Measurements from ENCODE around the gene TMEM120A. TPM values are rescaled to one million over a fixed set of nuclear protein-coding genes. Genes with fewer than 3 reads are reported as not detected.

The TMEM120A gene
- total RNA-seq, 1 donor from 2014 or later, result 19.8 TPM

- DNase-seq, result no peak
These were observed 667 bp upstream of the TMEM120A start for GRCh38 chr7:75995052-75995471.

GRCh38 chr7:75993689-75994387 is 557 bp downstream of the TMEM120A start:
- DNase-seq, result no peak

GRCh38 chr7:75992083-75992755 is 2.2 kb downstream of the TMEM120A start:
- no peak for DNase-seq

GRCh38 chr7:75991531-75992082 is 2.8 kb downstream of the TMEM120A start:
- DNase-seq, result no peak

- no peak for DNase-seq
These were observed 4.7 kb downstream of the TMEM120A start for GRCh38 chr7:75989500-75990388.

GRCh38 chr7:75988568-75989499 is 5.6 kb downstream of the TMEM120A start:
- DNase-seq, result no peak

- DNase-seq, result no peak
These were observed 6.4 kb downstream of the TMEM120A start for GRCh38 chr7:75987805-75988567.

- DNase-seq, result no peak
These were observed 7.2 kb downstream of the TMEM120A start for GRCh38 chr7:75987026-75987804.

- no peak for DNase-seq
These were observed 8.1 kb downstream of the TMEM120A start for GRCh38 chr7:75986147-75986781.

GRCh38 chr7:75985518-75986146 is 8.8 kb downstream of the TMEM120A start:
- DNase-seq, result no peak

GRCh38 chr7:75985009-75985517 is 9.3 kb downstream of the TMEM120A start:
- no peak for DNase-seq

- DNase-seq, result no peak
These were observed 10.0 kb downstream of the TMEM120A start for GRCh38 chr7:75984130-75985008.

GRCh38 chr7:75983471-75984129 is 10.8 kb downstream of the TMEM120A start:
- DNase-seq, result no peak

GRCh38 chr7:75982306-75983064 is 11.9 kb downstream of the TMEM120A start:
- DNase-seq, result no peak

GRCh38 chr7:75981453-75982305 is 12.7 kb downstream of the TMEM120A start:
- no peak for DNase-seq

GRCh38 chr7:75981203-75981452 is 13.3 kb downstream of the TMEM120A start:
- DNase-seq, result no peak
